Cardiac muscle cell (in vitro differentiated cells and primary cell): ENCODE results near the gene RNF10. TPM values are rescaled to one million over a fixed set of nuclear protein-coding genes. Genes with fewer than 3 reads are reported as not detected.
A peak's percentile ranks its signal among the peaks of the same experiment; 100 is the strongest.

Experiments used
- DNase-seq, 2 donors: peaks; one replicate each; pipeline versions ENCODE4 v3.0.0 to v3.0.0-alpha.2; 2010 to 2017; ENCODE audit warnings: low read depth in 1 of 2, low spot score in 1 of 2
- H3K27ac ChIP-seq: fragments of 200-600 bp; sonication (generic); 2 replicates; pipeline ENCODE4 v1.5.1; 2016
- H3K27me3 ChIP-seq: fragments of 200-600 bp; sonication (generic); 2 replicates; pipeline ENCODE4 v1.6.0; 2016; ENCODE audit warnings: control low read depth
- H3K36me3 ChIP-seq: fragments of 200-600 bp; sonication (generic); 2 replicates; pipeline ENCODE4 v1.5.1; 2016; ENCODE audit warnings: control low read depth
- H3K4me1 ChIP-seq: fragments of 200-600 bp; sonication (generic); 2 replicates; pipeline ENCODE4 v1.8.1; 2017; ENCODE audit warnings: low read depth, mild to moderate bottlenecking, mixed run types
- H3K4me3 ChIP-seq: fragments of 200-600 bp; sonication (generic); 2 replicates; pipeline ENCODE4 v1.5.1; 2016; ENCODE audit warnings: mild to moderate bottlenecking
- H3K9me3 ChIP-seq: fragments of 200-600 bp; sonication (generic); 2 replicates; pipeline ENCODE4 v1.5.1; 2017; ENCODE audit warnings: low read depth, mild to moderate bottlenecking, control low read depth
- polyA plus RNA-seq: library from polyadenylated mRNA; unstranded; fragments of >200 nt; fragmentation: Nextera tagmentation; extraction: Ambion mirVana; gene quantifications from 2 replicates; pipeline ENCODE4 v1.2.1, GENCODE V29; 2016
- total RNA-seq: library from RNA; depleted of rRNA; stranded (reverse); fragments of >200 nt; gene quantifications from 2 replicates; pipeline ENCODE4 v1.2.3, GENCODE V29; 2016
- TF ChIP-seq, protein P1 (sequence below): IDR thresholded peaks from 2 replicates; pipeline ENCODE4 v1.5.1; 2012; ENCODE audit warnings: low read depth, mild to moderate bottlenecking, low read length

RNF10 gene
- total and polyA plus RNA-seq, 2 experiments from 2014 or later, result 107 to 210 TPM

DNA sequence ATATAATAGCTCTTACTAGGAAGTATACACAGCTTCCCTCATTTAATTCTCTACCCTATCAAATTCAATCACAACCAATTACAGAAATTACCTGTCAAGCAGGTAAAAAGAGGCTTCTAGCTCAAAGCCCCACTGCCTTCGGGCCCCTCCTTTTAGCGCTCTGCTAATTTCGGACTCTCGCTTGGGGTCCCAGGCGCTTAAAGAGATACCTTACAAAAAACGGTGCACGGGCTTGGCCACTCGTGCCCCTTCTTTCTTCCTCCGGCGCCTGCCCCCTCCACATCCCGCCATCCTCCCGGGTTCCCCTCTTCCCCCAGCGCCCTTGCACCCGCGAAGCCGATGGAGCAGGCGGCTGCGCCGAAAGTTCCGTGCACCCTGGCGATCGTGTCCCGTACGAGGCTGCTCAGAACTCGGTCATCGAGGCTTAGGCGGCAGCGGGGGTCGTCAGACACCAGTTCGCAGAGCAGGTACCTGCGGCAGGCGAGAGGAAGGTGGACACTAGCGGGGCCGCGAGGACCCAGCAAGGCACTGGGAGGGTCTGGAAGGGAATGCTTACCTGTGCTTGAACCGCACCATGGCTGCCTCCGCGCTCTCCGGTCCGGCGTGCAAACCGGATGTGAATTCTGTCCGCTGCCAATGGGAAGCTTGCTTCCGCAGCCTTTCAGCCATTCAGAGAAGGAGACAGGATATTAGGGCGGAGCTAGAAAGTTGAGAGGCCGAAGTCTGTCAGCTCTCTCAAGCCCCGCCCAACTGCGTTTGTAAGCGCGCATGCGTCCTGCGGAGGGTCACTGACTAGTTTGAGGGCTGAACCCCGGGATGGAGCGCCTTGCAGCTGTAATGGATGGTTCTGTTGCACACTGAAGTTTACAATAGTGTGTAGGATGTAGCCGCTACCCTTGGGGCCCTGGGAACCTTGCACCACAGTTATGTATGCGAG lies 46.9 kb downstream of the RNF10 start, which contains the start of gene POP5:
Gene POP5, minus strand, starts transcription at position 616 of the 937 bp plus-strand sequence. Its CDS starts 40 bp downstream, at position 576.
- Histone ChIP-seq H3K27ac (peak within 1 kb of the TSS; percentile 3), H3K9me3 (no peaks in the 10 kb centered on the region), H3K27me3 (peaks cover 25% of the 10 kb centered on the region), H3K4me1 (no peaks in the 10 kb centered on the region), H3K4me3 (peak within 1 kb of the TSS; percentile 56), H3K36me3 (peaks cover 25% of the 10 kb centered on the region)
- TF ChIP-seq, protein P1, sequence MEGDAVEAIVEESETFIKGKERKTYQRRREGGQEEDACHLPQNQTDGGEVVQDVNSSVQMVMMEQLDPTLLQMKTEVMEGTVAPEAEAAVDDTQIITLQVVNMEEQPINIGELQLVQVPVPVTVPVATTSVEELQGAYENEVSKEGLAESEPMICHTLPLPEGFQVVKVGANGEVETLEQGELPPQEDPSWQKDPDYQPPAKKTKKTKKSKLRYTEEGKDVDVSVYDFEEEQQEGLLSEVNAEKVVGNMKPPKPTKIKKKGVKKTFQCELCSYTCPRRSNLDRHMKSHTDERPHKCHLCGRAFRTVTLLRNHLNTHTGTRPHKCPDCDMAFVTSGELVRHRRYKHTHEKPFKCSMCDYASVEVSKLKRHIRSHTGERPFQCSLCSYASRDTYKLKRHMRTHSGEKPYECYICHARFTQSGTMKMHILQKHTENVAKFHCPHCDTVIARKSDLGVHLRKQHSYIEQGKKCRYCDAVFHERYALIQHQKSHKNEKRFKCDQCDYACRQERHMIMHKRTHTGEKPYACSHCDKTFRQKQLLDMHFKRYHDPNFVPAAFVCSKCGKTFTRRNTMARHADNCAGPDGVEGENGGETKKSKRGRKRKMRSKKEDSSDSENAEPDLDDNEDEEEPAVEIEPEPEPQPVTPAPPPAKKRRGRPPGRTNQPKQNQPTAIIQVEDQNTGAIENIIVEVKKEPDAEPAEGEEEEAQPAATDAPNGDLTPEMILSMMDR, result no peak
- peak; percentile 98 to 99 for DNase-seq

DNA sequence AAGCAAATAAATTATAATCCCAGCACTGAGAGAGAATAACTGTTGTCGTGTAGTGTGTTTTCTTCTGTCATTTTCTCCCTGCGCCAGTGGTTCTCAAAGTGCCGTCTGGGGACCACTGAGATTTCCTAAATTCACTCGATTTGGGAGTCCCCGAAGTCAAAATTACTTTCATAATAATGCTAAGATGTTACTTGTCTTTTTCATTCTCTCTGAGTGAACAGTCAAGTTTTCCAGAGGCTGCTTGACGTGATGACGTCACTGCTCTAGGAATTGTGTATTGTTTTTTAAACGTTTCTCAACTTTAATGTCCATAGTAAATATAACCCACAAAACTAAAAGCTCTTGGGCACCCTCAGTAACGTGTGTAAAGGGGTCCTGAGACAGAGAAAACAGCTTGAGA lies 47.8 kb downstream of the RNF10 start:
- peaks cover 28% of the 10 kb centered on the region for H3K27me3 ChIP-seq
- DNase-seq, result peak in 1 of 2 donors; percentile 21
- TF ChIP-seq, protein P1, result no peak
- no peaks in the 10 kb centered on the region for H3K9me3 ChIP-seq
- H3K27ac ChIP-seq, result no peak overlapping the region
- H3K4me1 ChIP-seq, result no peaks in the 10 kb centered on the region
- peak overlapping the region; percentile 56 for H3K4me3 ChIP-seq
- H3K36me3 ChIP-seq, result peaks cover 15% of the 10 kb centered on the region

DNA sequence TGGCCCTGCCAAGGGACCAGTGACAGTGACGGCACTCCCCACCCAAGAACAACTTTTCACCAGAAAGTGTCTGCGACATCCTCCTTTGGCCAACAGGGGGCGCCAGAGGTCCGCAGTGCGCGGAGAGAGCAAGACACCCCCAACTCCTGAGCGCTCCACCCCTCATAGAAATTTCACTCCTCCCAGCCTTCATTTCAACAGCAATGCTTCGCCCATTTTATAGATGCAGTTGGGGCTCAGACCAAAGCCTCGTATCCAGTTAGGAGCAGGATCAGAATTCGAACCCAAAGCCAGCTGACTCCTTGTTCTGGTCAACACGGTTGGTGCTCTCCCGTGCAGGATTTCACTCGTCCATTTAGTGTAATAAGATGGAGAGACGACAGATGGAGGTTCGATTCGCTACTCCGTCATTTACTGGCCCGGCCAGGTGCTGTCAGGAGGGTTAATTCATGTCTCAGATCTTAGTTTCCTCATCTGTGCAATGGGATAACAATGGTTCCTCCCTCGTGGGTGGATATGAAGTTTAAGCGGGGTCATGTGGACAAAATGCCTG lies 49.4 kb downstream of the RNF10 start:
- H3K4me1 ChIP-seq, result no peaks in the 10 kb centered on the region
- no peaks in the 10 kb centered on the region for H3K9me3 ChIP-seq
- DNase-seq, result peak; percentile 72 to 76
- H3K4me3 ChIP-seq, result no peak overlapping the region
- H3K27me3 ChIP-seq, result peaks cover 28% of the 10 kb centered on the region
- no peak overlapping the region for H3K27ac ChIP-seq
- H3K36me3 ChIP-seq, result peaks cover 3% of the 10 kb centered on the region
- TF ChIP-seq, protein P1, result peak; percentile 93

DNA sequence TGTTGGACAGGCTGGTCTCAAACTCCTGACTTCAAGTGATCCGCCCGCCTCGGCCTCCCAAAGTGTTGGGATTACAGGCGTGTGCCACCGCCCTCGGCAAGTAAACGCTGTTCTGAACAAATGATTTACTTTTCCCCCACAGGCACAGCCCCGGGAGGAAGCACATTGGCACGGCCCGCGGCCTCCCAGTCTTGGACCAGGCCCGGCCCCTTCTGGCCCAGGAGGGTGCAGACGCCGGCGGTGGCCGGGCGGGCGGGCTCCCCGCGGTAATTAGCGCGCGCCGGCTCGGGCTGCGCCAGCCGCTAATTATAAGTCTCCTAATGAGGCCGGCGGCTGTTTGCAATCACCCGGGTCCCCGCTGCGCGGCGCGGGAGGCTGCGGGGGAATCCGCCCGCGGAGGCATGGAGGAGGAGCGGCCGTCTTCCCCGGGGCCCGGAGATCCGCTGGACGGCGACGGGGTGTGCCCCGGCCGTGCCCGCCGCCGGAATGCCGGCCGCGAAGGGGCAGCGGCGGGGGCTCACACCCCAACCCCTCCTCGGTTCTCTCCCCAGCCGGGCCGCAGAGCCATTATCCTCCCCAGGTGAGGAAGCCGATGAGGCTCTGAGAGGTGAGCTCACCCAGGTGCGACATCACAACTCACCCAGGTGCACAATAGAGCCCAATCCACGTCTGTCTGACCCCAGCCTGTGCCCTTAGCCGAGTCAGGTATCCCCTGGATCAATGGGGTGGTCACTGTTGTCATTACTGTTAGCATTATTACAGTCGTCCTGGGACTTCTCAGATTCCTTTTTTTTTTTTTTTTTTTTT lies 50.4 kb downstream of the RNF10 start:
- H3K27ac ChIP-seq, result no peak overlapping the region
- no peaks in the 10 kb centered on the region for H3K9me3 ChIP-seq
- no peaks in the 10 kb centered on the region for H3K4me1 ChIP-seq
- TF ChIP-seq, protein P1, result peak; percentile 31
- peak; percentile 26 to 59 for DNase-seq
- peaks cover 3% of the 10 kb centered on the region for H3K36me3 ChIP-seq
- peak overlapping the region; percentile 31 for H3K4me3 ChIP-seq
- peaks cover 28% of the 10 kb centered on the region for H3K27me3 ChIP-seq

DNA sequence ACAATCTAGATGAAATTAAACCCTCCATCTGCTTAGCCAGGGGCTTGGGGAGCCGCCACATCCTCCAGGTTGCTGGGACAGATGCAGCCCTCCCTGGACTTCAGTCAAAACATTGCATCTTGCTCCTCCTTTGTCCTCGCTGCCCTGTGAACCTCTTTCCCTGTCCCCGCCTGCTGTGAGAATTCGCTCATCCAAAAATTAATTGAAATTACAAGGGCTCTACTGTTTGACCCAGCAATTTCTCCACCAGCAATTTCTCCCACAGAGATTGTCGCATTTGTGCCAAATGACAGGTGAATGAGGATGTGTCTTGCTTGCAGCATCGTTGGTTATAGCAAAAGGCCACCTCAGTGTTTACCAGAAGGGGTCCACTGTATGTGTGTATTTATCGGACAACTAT lies 52.0 kb downstream of the RNF10 start:
- no peak overlapping the region for H3K4me3 ChIP-seq
- no peak overlapping the region for H3K27ac ChIP-seq
- no peak for DNase-seq
- peaks cover 28% of the 10 kb centered on the region for H3K27me3 ChIP-seq
- H3K9me3 ChIP-seq, result no peaks in the 10 kb centered on the region
- TF ChIP-seq, protein P1, result no peak
- no peaks in the 10 kb centered on the region for H3K36me3 ChIP-seq
- H3K4me1 ChIP-seq, result no peaks in the 10 kb centered on the region
